Gastroesophageal sphincter (tissue), 2 donors: Measurements from ENCODE around the gene KCNJ2.

Experiments used
- EP300 ChIP-seq: sonication (generic); formaldehyde crosslinking; IDR thresholded peaks from one replicate; pipeline ENCODE4 v1.6.1; 2017; ENCODE audit warnings: antibody characterized with exemption, mild to moderate bottlenecking
- POLR2A ChIP-seq, 2 donors: fragments of 450-650 bp; IDR thresholded peaks; one replicate each; pipeline ENCODE4 v1.6.1; 2017; ENCODE audit warnings: antibody characterized with exemption in 2 of 2, mild to moderate bottlenecking in 2 of 2, moderate library complexity in 1 of 2

- TF ChIP-seq EP300 (no peak), POLR2A (IDR thresholded peaks at IDR 0.05) (no peak)
Observed at GRCh38 chr17:70119545-70119944, 49.8 kb upstream of the KCNJ2 start.
